ENCODE measurements around the gene BRINP2. TPM values are rescaled to one million over a fixed set of nuclear protein-coding genes. Genes with fewer than 3 reads are reported as not detected.

BRINP2 gene
- total RNA-seq, 1 donor from 2014 or later = 0.11 TPM

GRCh38 chr1:177230228-177231016 lies 59.7 kb downstream of the BRINP2 start:
- H3K9me3 ChIP-seq = no peaks in the 10 kb centered on the region
- no peak for DNase-seq (ENCODE audit: low spot score in 2 of 2)
- no peaks in the 10 kb centered on the region for H3K36me3 ChIP-seq
- no peaks in the 10 kb centered on the region for H3K4me1 ChIP-seq
- no peaks in the 10 kb centered on the region for H3K27me3 ChIP-seq
- H3K27ac ChIP-seq = no peak overlapping the region
- no peak overlapping the region for H3K4me3 ChIP-seq
- no peak for TF ChIP-seq CTCF (IDR thresholded peaks at IDR 0.05)
- intact Hi-C loops (cut with DNase I) = no loop called here

GRCh38 chr1:177235350-177235749 lies 64.6 kb downstream of the BRINP2 start:
- no peaks in the 10 kb centered on the region for H3K9me3 ChIP-seq
- no peaks in the 10 kb centered on the region for H3K36me3 ChIP-seq
- no peak for DNase-seq (ENCODE audit: low spot score in 2 of 2)
- no peak for TF ChIP-seq CTCF (IDR thresholded peaks at IDR 0.05)
- H3K27ac ChIP-seq = no peak overlapping the region
- no peak overlapping the region for H3K4me3 ChIP-seq
- no peaks in the 10 kb centered on the region for H3K27me3 ChIP-seq
- no peaks in the 10 kb centered on the region for H3K4me1 ChIP-seq
- intact Hi-C loops (cut with DNase I) = no loop called here

GRCh38 chr1:177236962-177237361 lies 66.2 kb downstream of the BRINP2 start:
- Histone ChIP-seq H3K27me3 (no peaks in the 10 kb centered on the region), H3K27ac (no peak overlapping the region), H3K4me1 (no peaks in the 10 kb centered on the region), H3K36me3 (no peaks in the 10 kb centered on the region), H3K9me3 (no peaks in the 10 kb centered on the region), H3K4me3 (no peak overlapping the region)
- intact Hi-C loops (cut with DNase I) = no loop called here
- no peak for DNase-seq (ENCODE audit: low spot score in 2 of 2)
- TF ChIP-seq CTCF (IDR thresholded peaks at IDR 0.05) = no peak

GRCh38 chr1:177238967-177239366 lies 68.2 kb downstream of the BRINP2 start:
- H3K27me3 ChIP-seq = no peaks in the 10 kb centered on the region
- no peaks in the 10 kb centered on the region for H3K4me1 ChIP-seq
- no peak for DNase-seq (ENCODE audit: low spot score in 2 of 2)
- TF ChIP-seq CTCF (IDR thresholded peaks at IDR 0.05) = no peak
- H3K9me3 ChIP-seq = no peaks in the 10 kb centered on the region
- H3K27ac ChIP-seq = no peak overlapping the region
- intact Hi-C loops (cut with DNase I) = no loop called here
- H3K36me3 ChIP-seq = no peaks in the 10 kb centered on the region
- H3K4me3 ChIP-seq = no peak overlapping the region

GRCh38 chr1:177239792-177240191 lies 69.0 kb downstream of the BRINP2 start:
- Histone ChIP-seq H3K27ac (no peak overlapping the region), H3K9me3 (no peaks in the 10 kb centered on the region), H3K4me1 (no peaks in the 10 kb centered on the region), H3K36me3 (no peaks in the 10 kb centered on the region), H3K27me3 (no peaks in the 10 kb centered on the region), H3K4me3 (no peak overlapping the region)
- intact Hi-C loops (cut with DNase I) = no loop called here
- TF ChIP-seq CTCF (IDR thresholded peaks at IDR 0.05) = no peak
- no peak for DNase-seq (ENCODE audit: low spot score in 2 of 2)
